IPS DF 6.9 (cell line): Measurements from ENCODE around the gene TRIM66.

ENCODE experiments used
- DNase-seq: peaks from one replicate; pipeline ENCODE4 v3.0.0-alpha.2; 2013; ENCODE audit warnings: low read depth, low spot score
- H3K27ac ChIP-seq: one replicate; pipeline ENCODE4 v1.5.1; 2013; ENCODE audit warnings: low read length, control low read depth
- H3K27me3 ChIP-seq: 2 replicates; pipeline ENCODE4 v1.6.1; 2013; ENCODE audit warnings: mild to moderate bottlenecking, low read length; ENCODE audit not compliant: control insufficient read depth, insufficient read depth
- H3K36me3 ChIP-seq: 2 replicates; pipeline ENCODE4 v1.6.1; 2013; ENCODE audit warnings: low read length; ENCODE audit not compliant: control insufficient read depth, insufficient read depth
- H3K4me1 ChIP-seq: 2 replicates; pipeline ENCODE4 v1.6.1; 2013; ENCODE audit warnings: low read length; ENCODE audit not compliant: control insufficient read depth, insufficient read depth
- H3K4me3 ChIP-seq: 2 replicates; pipeline ENCODE4 v1.5.1; 2013; ENCODE audit warnings: mild to moderate bottlenecking, low read length
- H3K9me3 ChIP-seq: 2 replicates; pipeline ENCODE4 v1.6.1; 2013; ENCODE audit warnings: low read length, inconsistent platforms; ENCODE audit not compliant: control insufficient read depth, insufficient read depth
- WGBS: extraction: QIAGEN DNeasy Blood & Tissue Kit; methylation state at CpG from one replicate; pipeline ENCODE4 v1.1.7; 2013; ENCODE audit warnings: mixed read lengths, missing lambda C conversion rate; ENCODE audit not compliant: insufficient read length, insufficient coverage; 5-methylcytosine and 5-hydroxymethylcytosine counted together

TRIM66 gene

DNA sequence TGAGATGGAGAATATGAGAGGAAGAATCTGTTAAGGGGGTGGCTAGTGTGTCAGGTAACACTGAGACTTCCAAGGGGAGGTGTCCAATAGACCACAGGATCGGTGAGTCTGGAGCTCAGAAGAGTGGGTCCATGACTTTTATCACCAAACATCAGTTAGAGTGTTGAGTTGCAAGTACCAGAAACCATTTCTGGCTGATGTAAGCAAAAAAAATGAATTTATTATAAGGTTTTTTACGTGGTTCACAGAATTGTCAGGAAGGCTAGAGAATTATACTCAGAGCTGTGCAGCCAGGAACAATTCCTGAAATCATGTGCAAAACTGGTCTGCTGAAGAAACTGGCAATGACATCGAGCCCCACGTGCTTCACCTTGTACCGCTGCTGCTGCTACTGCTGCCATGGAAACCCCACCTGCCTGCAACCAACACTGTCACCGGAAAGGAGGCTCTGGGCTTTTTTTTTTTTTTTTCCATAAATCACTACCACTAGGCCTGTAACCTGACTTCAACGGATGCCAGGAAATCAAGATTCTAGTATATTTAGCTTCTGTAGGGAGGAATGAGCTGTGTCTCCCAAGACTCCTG is 71.8 kb downstream of the TRIM66 start:
- H3K4me1 ChIP-seq, result no peaks in the 10 kb centered on the region
- H3K36me3 ChIP-seq, result no peaks in the 10 kb centered on the region
- no peak overlapping the region for H3K4me3 ChIP-seq
- H3K27ac ChIP-seq, result no peak overlapping the region
- H3K9me3 ChIP-seq, result no peaks in the 10 kb centered on the region
- WGBS, result no CpG with 5 or more reads among the region's 7 CpGs
- H3K27me3 ChIP-seq, result no peaks in the 10 kb centered on the region
- DNase-seq, result no peak

DNA sequence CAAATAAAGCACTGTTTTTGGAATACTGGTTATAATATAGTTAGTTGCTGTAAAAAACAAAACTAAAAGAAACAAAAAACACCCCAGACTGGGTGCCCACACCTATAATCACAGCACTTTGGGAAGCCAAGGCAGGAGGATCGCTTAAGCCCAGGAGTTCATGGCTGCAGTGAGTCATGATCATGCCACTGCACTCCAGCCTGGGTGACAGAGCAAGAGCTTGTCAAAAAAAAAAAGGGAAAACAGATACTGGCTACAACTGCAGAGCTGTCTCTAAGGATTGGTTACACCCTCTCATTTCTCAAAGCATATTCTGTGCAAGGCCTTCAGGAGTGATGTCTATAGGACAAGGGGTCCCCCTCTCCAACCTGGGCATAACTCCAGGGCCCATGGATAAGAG is 73.8 kb downstream of the TRIM66 start:
- WGBS, result no CpG with 5 or more reads among the region's 1 CpG

DNA sequence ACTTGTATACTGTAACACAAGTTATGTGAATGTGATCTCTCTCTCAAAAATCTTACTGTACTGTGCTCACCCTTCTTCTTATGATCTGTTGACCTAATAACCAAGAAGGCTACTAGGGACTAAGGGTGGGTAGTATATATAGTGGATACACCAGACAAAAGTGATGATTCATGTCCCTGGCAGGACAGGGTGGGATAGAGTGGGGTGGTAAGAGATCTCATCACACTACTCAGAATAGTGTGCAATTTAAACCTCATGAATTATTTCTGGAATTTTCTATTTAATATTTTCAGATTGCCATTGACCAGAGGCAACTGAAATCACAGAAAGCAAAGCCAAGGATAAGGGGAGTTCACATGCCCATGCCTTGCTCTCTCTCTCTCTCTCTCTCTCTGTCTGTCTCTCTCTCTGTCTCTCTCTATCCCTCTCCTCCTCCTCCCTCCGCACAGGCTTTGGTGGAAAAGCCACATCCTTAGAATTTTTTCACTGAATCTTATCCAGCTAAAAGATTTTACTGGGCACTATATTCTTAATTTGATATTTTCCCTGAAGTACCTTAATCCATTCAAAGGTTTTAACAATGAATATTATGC is 76.4 kb downstream of the TRIM66 start:
- DNase-seq, result no peak
- Histone ChIP-seq H3K36me3 (no peaks in the 10 kb centered on the region), H3K9me3 (no peaks in the 10 kb centered on the region), H3K27ac (no peak overlapping the region), H3K4me1 (no peaks in the 10 kb centered on the region), H3K27me3 (no peaks in the 10 kb centered on the region), H3K4me3 (no peak overlapping the region)
- WGBS, result no CpG with 5 or more reads among the region's 1 CpG

More for the DNA sequence above, 73.8 kb downstream of the TRIM66 start:
- DNase-seq, result no peak
- Histone ChIP-seq H3K4me1 (no peaks in the 10 kb centered on the region), H3K27ac (no peak overlapping the region), H3K9me3 (no peaks in the 10 kb centered on the region), H3K27me3 (no peaks in the 10 kb centered on the region), H3K36me3 (no peaks in the 10 kb centered on the region), H3K4me3 (no peak overlapping the region)

DNA sequence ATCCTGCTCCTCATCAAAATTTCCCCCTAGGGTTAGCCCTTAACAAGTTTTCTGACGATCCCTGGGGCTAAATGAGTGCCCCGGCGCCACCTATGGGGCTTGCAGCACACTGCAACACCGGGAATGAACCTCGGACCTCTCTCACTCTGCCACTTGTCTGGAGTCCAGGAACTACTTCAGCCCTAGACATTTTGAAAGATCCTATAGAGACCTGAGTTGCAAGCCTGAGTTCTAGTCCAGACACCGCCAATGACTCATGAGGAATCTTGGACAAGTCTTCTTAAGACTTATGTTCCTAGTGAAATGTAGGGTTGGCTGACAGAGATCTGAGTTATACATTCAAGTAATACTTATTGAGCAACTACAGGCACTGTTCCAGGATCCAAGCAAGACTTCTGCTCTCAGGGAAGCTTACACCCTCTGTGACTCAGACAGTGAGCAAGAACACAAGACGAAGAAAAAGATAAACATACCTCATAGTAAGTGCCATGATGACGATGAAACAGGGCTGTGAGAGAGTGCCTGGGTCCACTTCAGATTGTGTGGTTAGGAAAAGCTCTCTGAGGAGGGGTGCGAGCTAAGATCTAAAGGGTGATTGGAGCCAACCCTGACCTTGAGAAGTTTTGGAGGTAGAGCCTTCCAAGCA is 78.3 kb downstream of the TRIM66 start:
- Histone ChIP-seq H3K27me3 (no peaks in the 10 kb centered on the region), H3K36me3 (no peaks in the 10 kb centered on the region), H3K4me1 (no peaks in the 10 kb centered on the region), H3K9me3 (no peaks in the 10 kb centered on the region), H3K4me3 (no peak overlapping the region), H3K27ac (no peak overlapping the region)
- no peak for DNase-seq
- WGBS, result no CpG with 5 or more reads among the region's 9 CpGs

- Histone ChIP-seq H3K9me3 (no peaks in the 10 kb centered on the region), H3K27ac (no peak overlapping the region), H3K27me3 (no peaks in the 10 kb centered on the region), H3K4me1 (no peaks in the 10 kb centered on the region), H3K36me3 (no peaks in the 10 kb centered on the region), H3K4me3 (no peak overlapping the region)
- no peak for DNase-seq
- WGBS, result no CpG with 5 or more reads among the region's 2 CpGs
Observed at GRCh38 chr11:8603696-8604077, 78.8 kb downstream of the TRIM66 start.

DNA sequence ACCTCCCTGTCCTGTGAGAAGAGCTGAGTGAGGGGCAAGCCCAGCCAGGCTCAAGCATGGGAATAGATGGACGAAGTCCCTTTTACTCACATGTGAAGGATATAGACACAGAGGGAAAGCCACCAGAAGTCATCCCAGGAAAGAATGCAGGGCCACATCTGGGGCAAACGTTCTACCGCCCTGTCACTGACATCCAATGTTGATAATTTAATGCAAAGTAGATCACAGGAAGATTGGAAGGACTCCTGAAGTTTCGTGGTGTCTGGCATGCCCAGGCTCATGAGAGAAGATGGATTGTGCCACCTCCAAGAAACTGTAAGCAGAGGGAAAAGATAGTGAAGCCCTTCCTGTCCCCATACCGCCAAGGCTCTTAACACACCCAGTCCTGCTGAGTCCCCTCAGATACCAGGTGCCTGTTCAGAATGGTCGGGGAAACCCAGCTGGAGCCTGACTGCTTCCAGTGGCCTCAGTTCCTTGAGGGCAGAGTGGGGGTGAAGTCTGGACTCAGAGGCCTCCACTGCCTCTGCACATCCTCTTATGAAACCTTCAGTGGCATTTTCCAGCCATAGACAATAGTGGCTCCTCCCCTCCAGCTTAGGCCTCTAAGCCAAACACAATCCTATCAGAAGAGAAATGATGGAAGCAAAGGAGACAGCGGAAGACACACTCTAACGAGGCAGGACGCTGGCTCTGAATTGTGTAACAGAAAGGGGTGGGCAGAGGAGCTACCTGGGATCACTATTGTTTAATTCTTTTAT is 80.9 kb downstream of the TRIM66 start:
- Histone ChIP-seq H3K27ac (no peak overlapping the region), H3K4me3 (no peak overlapping the region), H3K36me3 (no peaks in the 10 kb centered on the region), H3K27me3 (no peaks in the 10 kb centered on the region), H3K9me3 (no peaks in the 10 kb centered on the region), H3K4me1 (no peaks in the 10 kb centered on the region)
- no CpG with 5 or more reads among the region's 9 CpGs for WGBS
- DNase-seq, result no peak

- no peaks in the 10 kb centered on the region for H3K27me3 ChIP-seq
- H3K4me3 ChIP-seq, result no peak overlapping the region
- WGBS, result no CpG with 5 or more reads among the region's 1 CpG
- no peak for DNase-seq
- H3K27ac ChIP-seq, result no peak overlapping the region
- no peaks in the 10 kb centered on the region for H3K4me1 ChIP-seq
- H3K9me3 ChIP-seq, result no peaks in the 10 kb centered on the region
- no peaks in the 10 kb centered on the region for H3K36me3 ChIP-seq
Observed at GRCh38 chr11:8598506-8598905, 84.0 kb downstream of the TRIM66 start.

GRCh38 chr11:8597182-8597581 is 85.3 kb downstream of the TRIM66 start:
- no peaks in the 10 kb centered on the region for H3K9me3 ChIP-seq
- H3K27me3 ChIP-seq, result no peaks in the 10 kb centered on the region
- H3K4me3 ChIP-seq, result no peak overlapping the region
- H3K27ac ChIP-seq, result no peak overlapping the region
- no peak for DNase-seq
- H3K36me3 ChIP-seq, result no peaks in the 10 kb centered on the region
- WGBS, result no CpG with 5 or more reads among the region's 3 CpGs
- no peaks in the 10 kb centered on the region for H3K4me1 ChIP-seq

- Histone ChIP-seq H3K36me3 (no peaks in the 10 kb centered on the region), H3K9me3 (no peaks in the 10 kb centered on the region), H3K4me1 (no peaks in the 10 kb centered on the region), H3K27me3 (no peaks in the 10 kb centered on the region), H3K4me3 (no peak overlapping the region), H3K27ac (no peak overlapping the region)
- DNase-seq, result no peak
Observed at GRCh38 chr11:8596504-8597046, 85.9 kb downstream of the TRIM66 start.
